ENCODE data around the gene ZNF488. TPM values are rescaled to one million over a fixed set of nuclear protein-coding genes. Genes with fewer than 3 reads are reported as not detected.

Gene ZNF488
- total RNA-seq, 2 experiments from 2014 or later = 0.70 to 0.75 TPM

DNA sequence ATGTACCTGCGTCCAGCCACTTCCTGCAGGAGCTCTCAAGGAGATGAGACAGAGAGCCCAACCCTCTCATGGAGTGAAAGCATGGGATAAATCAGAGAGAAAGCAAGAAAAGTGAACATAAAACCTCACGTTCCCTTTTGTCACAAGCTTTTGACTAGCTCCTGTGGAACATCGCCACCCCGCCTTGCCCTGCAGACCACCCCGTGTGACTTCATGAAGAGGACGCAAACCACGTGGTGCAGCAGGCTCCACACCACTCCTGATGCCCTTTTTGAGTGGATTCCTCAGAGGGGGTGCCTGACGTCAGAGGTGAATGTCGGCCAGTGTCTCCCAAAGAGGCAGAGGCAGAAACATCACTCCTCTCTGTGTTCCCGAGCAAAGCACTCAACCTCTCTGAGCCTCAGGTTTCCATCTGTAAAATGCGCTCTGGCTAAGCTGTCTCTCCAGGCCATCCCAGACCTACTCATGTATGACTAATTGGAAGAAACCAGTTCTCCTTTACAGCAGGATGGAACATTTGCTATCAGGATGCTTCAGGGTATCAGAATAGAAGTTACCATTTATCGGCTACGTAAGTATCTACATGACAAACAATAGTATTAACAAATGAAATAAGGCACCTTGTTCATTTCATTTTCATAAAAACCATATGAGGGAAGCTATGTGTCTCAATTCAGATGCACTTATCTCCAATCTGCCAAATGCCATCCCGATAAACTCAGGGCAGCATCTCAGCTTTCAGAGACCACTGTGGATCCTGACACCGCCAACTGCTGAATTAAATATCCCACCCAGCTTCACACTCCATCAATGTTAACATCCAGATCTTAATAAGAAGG, 5.3 kb downstream of the ZNF488 start:
- DNase-seq = no peak
- CTCF ChIA-PET = interaction anchor here (1.3 kb wide), 1 partner anchor 1095 kb away, joined by 4 read pairs; no protein-coding TSS in a partner anchor
- no peak for ATAC-seq
- no peaks in the 10 kb centered on the region for H3K36me3 Mint-ChIP-seq (ENCODE audit: low read depth)
- peaks cover 40% of the 10 kb centered on the region for H3K27me3 Mint-ChIP-seq
- H3K4me1 Mint-ChIP-seq = peaks cover 10% of the 10 kb centered on the region
- no peak overlapping the region for H3K4me3 Mint-ChIP-seq
- intact Hi-C loops (cut with DNase I, micrococcal nuclease) = no loop called here
- H3K27ac Mint-ChIP-seq = no peak overlapping the region
- H3K9me3 Mint-ChIP-seq (ENCODE audit: low read depth) = no peaks in the 10 kb centered on the region
- POLR2A ChIA-PET = no interaction called here

DNA sequence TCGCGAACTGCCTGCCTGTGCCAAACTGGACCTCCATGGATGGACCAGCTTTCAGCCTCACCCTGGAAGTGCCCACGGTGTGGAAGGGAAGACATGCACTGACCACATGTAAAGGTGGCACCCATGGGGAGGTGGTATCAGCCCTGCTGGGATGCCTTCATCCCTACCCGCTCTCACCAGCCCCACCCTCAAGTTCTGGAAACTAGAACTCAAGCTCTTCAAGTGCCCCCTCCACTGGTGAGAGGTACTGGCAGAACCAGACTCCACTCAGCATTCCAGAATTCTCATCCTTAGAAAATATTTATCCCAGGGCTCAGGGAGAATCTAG, 5.9 kb downstream of the ZNF488 start:
- no peak overlapping the region for H3K27ac Mint-ChIP-seq
- intact Hi-C loops (cut with DNase I, micrococcal nuclease) = no loop called here
- ChIA-PET CTCF (no interaction called here), POLR2A (no interaction called here)
- peaks cover 34% of the 10 kb centered on the region for H3K27me3 Mint-ChIP-seq
- no peak for ATAC-seq
- H3K4me1 Mint-ChIP-seq = peaks cover 4% of the 10 kb centered on the region
- no peak for DNase-seq
- H3K9me3 Mint-ChIP-seq (ENCODE audit: low read depth) = no peaks in the 10 kb centered on the region
- H3K4me3 Mint-ChIP-seq = no peak overlapping the region
- H3K36me3 Mint-ChIP-seq (ENCODE audit: low read depth) = no peaks in the 10 kb centered on the region

DNA sequence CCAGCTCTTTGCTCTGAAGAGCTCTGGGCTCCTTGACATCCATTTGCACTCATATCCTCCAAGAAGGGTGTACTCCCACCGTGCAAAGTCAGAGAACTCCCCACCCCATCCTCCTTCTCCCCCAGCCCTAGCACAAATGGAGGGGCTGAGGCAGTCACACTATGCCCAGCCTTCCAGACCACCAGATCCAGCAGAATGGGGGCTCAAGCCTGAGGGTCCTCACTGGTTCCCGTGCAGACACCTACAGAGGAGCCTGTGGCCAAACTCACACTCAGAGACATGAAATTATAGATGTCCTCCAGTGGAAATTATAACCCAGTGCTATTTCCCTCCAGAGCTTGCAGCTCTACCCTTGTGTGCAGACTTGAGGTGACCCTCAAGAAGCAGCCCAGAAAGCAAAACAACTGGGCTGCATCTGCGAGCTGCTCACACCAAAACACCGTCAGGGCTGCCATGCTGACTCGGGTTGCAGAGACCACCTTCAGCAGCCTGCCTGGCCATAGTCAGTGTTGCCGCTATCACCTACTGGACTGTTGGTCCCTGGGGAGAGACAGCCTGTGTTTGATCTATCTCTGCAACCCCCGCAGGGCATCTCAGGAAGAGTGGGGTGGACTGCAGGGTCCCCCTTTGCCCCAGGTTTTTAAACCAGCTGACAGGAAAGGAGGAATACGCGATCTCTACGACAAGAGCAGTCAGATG, 7.4 kb downstream of the ZNF488 start:
- Mint-ChIP-seq H3K4me1 (peaks cover 4% of the 10 kb centered on the region), H3K4me3 (no peak overlapping the region), H3K9me3 (ENCODE audit: low read depth) (no peaks in the 10 kb centered on the region), H3K27ac (no peak overlapping the region), H3K36me3 (ENCODE audit: low read depth) (no peaks in the 10 kb centered on the region), H3K27me3 (peaks cover 28% of the 10 kb centered on the region)
- DNase-seq = no peak
- POLR2A ChIA-PET = no interaction called here
- ATAC-seq = no peak
- CTCF ChIA-PET = interaction anchor here (1.0 kb wide), 1 partner anchor 102 kb away, joined by 3 read pairs; no protein-coding TSS in a partner anchor
- intact Hi-C loops (cut with DNase I, micrococcal nuclease) = no loop called here

- ChIA-PET POLR2A (no interaction called here), CTCF (interaction anchor here (0.7 to 0.9 kb wide), 2 partner anchors 10 to 51 kb away, joined by 3 to 4 read pairs; no protein-coding TSS in a partner anchor)
- DNase-seq (no peak), ATAC-seq (no peak)
- Mint-ChIP-seq H3K36me3 (ENCODE audit: low read depth) (no peaks in the 10 kb centered on the region), H3K27me3 (peaks cover 22% of the 10 kb centered on the region), H3K4me1 (peaks cover 4% of the 10 kb centered on the region), H3K9me3 (ENCODE audit: low read depth) (no peaks in the 10 kb centered on the region), H3K4me3 (no peak overlapping the region), H3K27ac (no peak overlapping the region)
- intact Hi-C loops (cut with DNase I, micrococcal nuclease) = no loop called here
Measured at GRCh38 chr10:47374611-47375536, 9.2 kb downstream of the ZNF488 start.

- no peak for DNase-seq
- intact Hi-C loops (cut with DNase I, micrococcal nuclease) = loop anchor here in 1 of 2 experiments (2.0 kb wide), 1 partner anchor 20 kb away; no protein-coding TSS in a partner anchor
- ChIA-PET POLR2A (no interaction called here), CTCF (interaction anchor here (0.6 to 1.3 kb wide), 3 partner anchors 8 to 60 kb away, joined by 3 to 6 read pairs (median 3); no protein-coding TSS in a partner anchor)
- peaks cover 4% of the 10 kb centered on the region for H3K4me1 Mint-ChIP-seq
- no peaks in the 10 kb centered on the region for H3K36me3 Mint-ChIP-seq (ENCODE audit: low read depth)
- H3K4me3 Mint-ChIP-seq = no peak overlapping the region
- H3K27me3 Mint-ChIP-seq = peaks cover 18% of the 10 kb centered on the region
- H3K27ac Mint-ChIP-seq = no peak overlapping the region
- ATAC-seq = no peak
- H3K9me3 Mint-ChIP-seq (ENCODE audit: low read depth) = no peaks in the 10 kb centered on the region
Measured at GRCh38 chr10:47372726-47373125, 11.4 kb downstream of the ZNF488 start.

DNA sequence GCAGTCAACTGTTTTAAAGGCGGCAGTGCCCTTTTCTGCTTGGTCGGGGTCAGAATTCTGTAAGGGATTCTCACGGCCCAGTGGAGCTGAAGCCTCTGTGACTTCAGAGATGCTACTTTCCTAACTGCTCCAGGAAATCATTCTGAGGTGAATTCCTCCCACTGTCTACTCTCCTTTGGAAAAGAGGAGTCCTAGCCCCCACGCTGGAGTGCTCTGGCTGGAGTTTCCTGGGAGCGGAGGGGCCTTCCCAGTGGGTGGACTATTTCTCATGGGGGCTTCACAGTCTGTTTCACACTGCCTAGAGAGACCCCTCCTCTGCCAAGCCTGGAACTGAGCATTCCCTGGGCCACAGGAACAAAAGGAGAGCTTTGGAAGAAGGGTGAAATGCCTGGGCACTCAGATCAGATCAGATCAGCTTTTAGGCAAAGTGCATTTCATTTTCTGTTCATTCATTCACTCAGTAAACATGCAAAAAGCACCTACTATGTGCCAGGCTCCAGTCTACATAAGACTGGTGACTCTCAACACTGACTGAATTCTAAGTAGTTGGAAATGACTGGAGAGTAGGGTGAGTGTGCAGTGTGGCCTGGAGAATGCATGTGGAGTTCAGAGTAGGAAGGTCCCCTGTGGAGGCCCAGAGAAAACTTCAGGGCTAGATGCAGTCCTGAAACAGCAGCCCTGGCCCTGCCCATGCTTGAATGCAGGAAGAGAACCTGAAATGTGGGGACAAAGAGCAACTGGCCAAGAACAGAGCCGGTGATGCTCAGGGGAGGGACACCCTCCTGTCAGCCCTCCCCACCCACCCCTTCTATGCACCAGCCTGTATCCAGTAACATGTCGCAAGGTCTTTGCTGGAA, 12.2 kb downstream of the ZNF488 start:
- ChIA-PET CTCF (interaction anchor here (1.3 kb wide), 2 partner anchors 9 to 11 kb away, joined by 3 to 6 read pairs; no protein-coding TSS in a partner anchor), POLR2A (no interaction called here)
- intact Hi-C loops (cut with DNase I, micrococcal nuclease) = loop anchor here in 1 of 2 experiments (2.0 kb wide), 1 partner anchor 21 kb away; no protein-coding TSS in a partner anchor
- ATAC-seq (no peak), DNase-seq (no peak)
- no peak overlapping the region for H3K4me3 Mint-ChIP-seq
- no peaks in the 10 kb centered on the region for H3K36me3 Mint-ChIP-seq (ENCODE audit: low read depth)
- H3K9me3 Mint-ChIP-seq (ENCODE audit: low read depth) = no peaks in the 10 kb centered on the region
- H3K4me1 Mint-ChIP-seq = no peaks in the 10 kb centered on the region
- peaks cover 10% of the 10 kb centered on the region for H3K27me3 Mint-ChIP-seq
- no peak overlapping the region for H3K27ac Mint-ChIP-seq

GRCh38 chr10:47370878-47371277, 13.2 kb downstream of the ZNF488 start:
- Mint-ChIP-seq H3K4me1 (no peaks in the 10 kb centered on the region), H3K27ac (no peak overlapping the region), H3K9me3 (ENCODE audit: low read depth) (no peaks in the 10 kb centered on the region), H3K27me3 (peaks cover 4% of the 10 kb centered on the region), H3K36me3 (ENCODE audit: low read depth) (no peaks in the 10 kb centered on the region), H3K4me3 (no peak overlapping the region)
- intact Hi-C loops (cut with DNase I, micrococcal nuclease) = no loop called here
- ChIA-PET POLR2A (no interaction called here), CTCF (interaction anchor here (0.7 kb wide), 1 partner anchor 57 kb away, joined by 3 read pairs; no protein-coding TSS in a partner anchor)
- ATAC-seq (no peak), DNase-seq (no peak)

DNA sequence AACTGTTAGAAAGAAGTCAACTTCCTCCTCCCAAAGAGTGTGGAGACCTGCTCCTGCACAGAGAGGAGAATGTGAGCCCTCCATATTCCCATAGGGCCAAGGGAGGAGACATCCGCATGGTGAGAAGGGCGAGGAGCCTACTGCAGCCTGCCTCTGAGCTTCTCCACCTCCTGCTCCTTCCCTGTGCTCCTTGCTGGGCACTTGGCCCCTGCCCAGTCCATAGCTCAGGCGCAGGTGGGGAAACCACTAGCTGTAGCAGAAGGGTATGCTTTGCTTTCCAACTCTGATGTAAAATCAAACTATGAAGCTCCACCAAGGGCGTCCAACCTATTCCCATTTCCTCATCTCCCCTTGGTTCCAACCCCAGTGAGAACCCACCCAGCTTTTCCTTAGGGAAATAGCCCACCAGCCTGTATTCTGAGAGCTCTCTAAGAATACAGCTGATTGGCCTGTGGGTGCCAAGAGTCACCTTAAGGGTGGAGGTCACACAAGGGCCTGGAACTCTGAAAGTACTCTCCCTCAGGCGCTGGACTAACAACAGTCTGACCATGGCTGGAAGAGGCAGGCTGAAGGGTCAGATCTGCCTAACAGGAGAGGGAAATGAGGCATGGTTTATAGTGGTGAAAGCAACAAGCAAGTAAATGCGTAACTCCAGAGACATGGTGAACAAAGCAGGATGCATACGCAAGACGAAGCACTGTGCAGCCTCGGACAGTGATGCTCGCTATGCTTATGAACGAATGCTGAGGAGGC, 13.9 kb downstream of the ZNF488 start:
- no peak overlapping the region for H3K27ac Mint-ChIP-seq
- POLR2A ChIA-PET = no interaction called here
- no peaks in the 10 kb centered on the region for H3K36me3 Mint-ChIP-seq (ENCODE audit: low read depth)
- no peaks in the 10 kb centered on the region for H3K27me3 Mint-ChIP-seq
- ATAC-seq (no peak), DNase-seq (no peak)
- no peaks in the 10 kb centered on the region for H3K4me1 Mint-ChIP-seq
- intact Hi-C loops (cut with DNase I, micrococcal nuclease) = no loop called here
- H3K9me3 Mint-ChIP-seq (ENCODE audit: low read depth) = no peaks in the 10 kb centered on the region
- CTCF ChIA-PET = interaction anchor here (0.7 kb wide), 1 partner anchor 56 kb away, joined by 3 read pairs; no protein-coding TSS in a partner anchor
- no peak overlapping the region for H3K4me3 Mint-ChIP-seq

- Mint-ChIP-seq H3K36me3 (ENCODE audit: low read depth) (no peaks in the 10 kb centered on the region), H3K9me3 (ENCODE audit: low read depth) (no peaks in the 10 kb centered on the region), H3K27me3 (no peaks in the 10 kb centered on the region), H3K4me3 (no peak overlapping the region), H3K4me1 (no peaks in the 10 kb centered on the region), H3K27ac (no peak overlapping the region)
- POLR2A ChIA-PET = no interaction called here
- no peak for ATAC-seq
- intact Hi-C loops (cut with DNase I, micrococcal nuclease) = no loop called here
- DNase-seq = no peak
- CTCF ChIA-PET = interaction anchor here (0.6 kb wide), 1 partner anchor 53 kb away, joined by 3 read pairs; no protein-coding TSS in a partner anchor
Measured at GRCh38 chr10:47369251-47369894, 14.7 kb downstream of the ZNF488 start.
